GM12878 (cell line): ENCODE measurements around the gene DYNC1LI1. TPM values are rescaled to one million over a fixed set of nuclear protein-coding genes. Genes with fewer than 3 reads are reported as not detected.

Experiments
- ATAC-seq: fragments of 200-7000 bp; cut with Tn5 transposase; 3 replicates; pipeline ENCODE4 v1.9.1; 2020; ENCODE audit warnings: mild to moderate bottlenecking, moderate library complexity
- BruUV-seq: library from RNA; stranded (reverse); fragments of 400-500 nt; replicated peaks from 2 replicates; lab custom pipeline; 2021; lab: Mats Ljungman, UMichigan
- CTCF ChIA-PET: fragments of 300-600 bp; sonication (Branson Sonifier 250); formaldehyde crosslinking; extraction: SDS; loops from one replicate; lab custom pipeline; 2021; ENCODE audit warnings: inconsistent platforms; lab: Yijun Ruan, JAX
- POLR2A ChIA-PET: fragments of 350-600 bp; formaldehyde crosslinking; extraction: SDS; loops from one replicate; lab custom pipeline; 2021; ENCODE audit warnings: inconsistent platforms; lab: Charles Lee
- RAD21 ChIA-PET: fragments of 300-600 bp; sonication (Branson Sonifier 250); formaldehyde crosslinking; loops from one replicate; lab custom pipeline; 2023; ENCODE audit warnings: antibody characterized with exemption; ENCODE audit not compliant: unreplicated experiment; lab: Charles Lee
- SMC1A ChIA-PET: fragments of 300-600 bp; sonication (Branson Sonifier 250); formaldehyde crosslinking; loops from one replicate; lab custom pipeline; 2023; ENCODE audit not compliant: unreplicated experiment, uncharacterized antibody; lab: Charles Lee
- DNase-seq: peaks from one replicate; pipeline ENCODE4 v3.0.0-alpha.2; 2011; ENCODE audit warnings: low read depth, low spot score
- FAIRE-seq: peaks from 3 replicates; lab custom pipeline; 2011; peaks lifted over from hg19 to GRCh38; lab: Jason Lieb, UNC
- H2AFZ ChIP-seq: 2 replicates; pipeline ENCODE4 v1.6.0; 2011; ENCODE audit warnings: low read depth, low read length, control low read depth; ENCODE audit not compliant: control insufficient read depth
- H3K27ac ChIP-seq: 2 replicates; pipeline ENCODE4 v1.5.1; 2011; ENCODE audit warnings: control low read depth; ENCODE audit not compliant: control insufficient read depth, insufficient read depth
- H3K27me3 ChIP-seq, 2 experiments: replicated peaks in 1 of 2; 2 replicates each; pipeline versions ENCODE4 v1.6.0 to v1.6.1; 2011; ENCODE audit warnings: low read length in 1 of 2; ENCODE audit not compliant: control insufficient read depth in 2 of 2, insufficient read depth in 2 of 2
- H3K36me3 ChIP-seq, 2 experiments: 2 replicates each; pipeline ENCODE4 v1.5.1; 2011; ENCODE audit warnings: low read length in 1 of 2; ENCODE audit not compliant: control insufficient read depth in 2 of 2, insufficient read depth in 2 of 2
- H3K4me1 ChIP-seq: 2 replicates; pipeline ENCODE4 v1.6.1; 2011; ENCODE audit warnings: mild to moderate bottlenecking, low read length, moderate library complexity, mixed read lengths; ENCODE audit not compliant: control insufficient read depth, insufficient read depth
- H3K4me2 ChIP-seq: 2 replicates; pipeline ENCODE4 v1.6.0; 2011; ENCODE audit warnings: control low read depth; ENCODE audit not compliant: control insufficient read depth, insufficient read depth
- H3K4me3 ChIP-seq: fragments of 200-600 bp; sonication (generic); 2 replicates; pipeline ENCODE4 v1.5.1; 2016
- H3K79me2 ChIP-seq: 2 replicates; pipeline ENCODE4 v1.6.0; 2011; ENCODE audit warnings: low read length; ENCODE audit not compliant: control insufficient read depth, insufficient read depth
- H3K9ac ChIP-seq: 2 replicates; pipeline ENCODE4 v1.8.0; 2011; ENCODE audit warnings: low read length, control low read depth, mixed read lengths; ENCODE audit not compliant: control insufficient read depth, insufficient read depth
- H3K9me3 ChIP-seq: replicated peaks from 3 replicates; pipeline ENCODE4 v1.5.1; 2011; ENCODE audit warnings: mild to moderate bottlenecking, low read length; ENCODE audit not compliant: control insufficient read depth, insufficient read depth
- H4K20me1 ChIP-seq: 2 replicates; pipeline ENCODE4 v1.6.0; 2011; ENCODE audit not compliant: control insufficient read depth, insufficient read depth
- BHLHE40 ChIP-seq, 2 experiments: fragments of 450-650 bp in 1 of 2; IDR thresholded peaks; 2 replicates each; pipeline ENCODE4 v1.6.1; 2011 to 2017; ENCODE audit warnings: low read depth in 2 of 2, borderline replicate concordance in 1 of 2, improper control_type of control experiment in 1 of 2, low read length in 1 of 2, mild to moderate bottlenecking in 1 of 2
- CBX3 ChIP-seq: fragments of 200-600 bp; sonication (generic); IDR thresholded peaks from 2 replicates; pipeline ENCODE4 v1.6.1; 2016; ENCODE audit warnings: low read depth, borderline replicate concordance
- CEBPZ ChIP-seq: fragments of 150-350 bp; IDR thresholded peaks from 2 replicates; pipeline ENCODE4 v1.6.1; 2016; ENCODE audit warnings: low read depth, low read length
- DPF2 ChIP-seq: fragments of 450-650 bp; IDR thresholded peaks from 2 replicates; pipeline ENCODE4 v1.6.1; 2017; ENCODE audit warnings: mild to moderate bottlenecking
- EGR1 ChIP-seq, 2 experiments: IDR thresholded peaks; 1 replicate in 1 of 2; 2 replicates in 1 of 2; pipeline ENCODE4 v1.6.1; 2011 to 2012; ENCODE audit warnings: low read depth in 2 of 2, low read length in 2 of 2, borderline replicate concordance in 1 of 2, mild to moderate bottlenecking in 1 of 2, moderate library complexity in 1 of 2
- KAT2A ChIP-seq: conservative IDR thresholded peaks from 2 replicates; pipeline ENCODE4 v1.6.1; 2011; ENCODE audit warnings: low read depth, low read length; ENCODE audit not compliant: control insufficient read depth
- ZNF217 ChIP-seq: fragments of 450-650 bp; IDR thresholded peaks from 2 replicates; pipeline ENCODE4 v1.6.1; 2017; ENCODE audit warnings: antibody characterized with exemption, mild to moderate bottlenecking
- WGBS: methylation state at CpG from one replicate; pipeline ENCODE4 v1.1.6; 2016; ENCODE audit warnings: low lambda C conversion rate; ENCODE audit not compliant: insufficient replicate concordance, insufficient coverage; ENCODE audit errors: missing lambda C conversion rate; 5-methylcytosine and 5-hydroxymethylcytosine counted together
- in situ Hi-C: fragments of 300-500 bp; cut with MboI; formaldehyde crosslinking; loops from 9 replicates; pipeline ENCODE4 v1.14.3; 2018; ENCODE audit warnings: mixed read lengths
- intact Hi-C: fragments of 100-400 bp; cut with micrococcal nuclease; formaldehyde crosslinking; loops from one replicate; pipeline ENCODE4 v1.14.2; 2022; ENCODE audit not compliant: unreplicated experiment
- polyA plus RNA-seq, 11 experiments: library from polyadenylated mRNA; depleted of rRNA in 4 of 11; unstranded in 6 of 11; stranded (reverse) in 5 of 11; fragments of >200 nt; fragmentation: Nextera tagmentation in 4 of 11; fragmentation: Illumina TruSeq in 1 of 11; extraction: Ambion mirVana in 4 of 11; extraction: Trizol in 1 of 11; gene quantifications; 1 replicate in 1 of 11; 2 replicates in 10 of 11; pipeline versions ENCODE4 v1.2.1 to v1.2.3, GENCODE V29; 2011 to 2016; ENCODE audit warnings: inconsistent platforms in 2 of 11, missing spikeins in 2 of 11, low read depth in 1 of 11
- total RNA-seq, 4 experiments: library from RNA; depleted of rRNA in 3 of 4; stranded (reverse); fragments of >200 nt in 3 of 4; fragmentation: Illumina TruSeq in 1 of 4; extraction: Trizol in 1 of 4; gene quantifications; 2 replicates each; pipeline versions ENCODE4 v1.2.1 to v1.2.3, GENCODE V29; 2013 to 2021
- TF ChIP-seq, protein P1 (sequence below): fragments of 450-650 bp; IDR thresholded peaks from 2 replicates; pipeline ENCODE4 v1.6.1; 2018; ENCODE audit warnings: mild to moderate bottlenecking, low read depth, moderate library complexity; ENCODE audit not compliant: partially characterized antibody
- TF ChIP-seq, protein P2 (sequence below): fragments of 450-650 bp; IDR thresholded peaks from 2 replicates; pipeline ENCODE4 v1.6.1; 2017; ENCODE audit warnings: borderline replicate concordance

The DYNC1LI1 gene
- total and polyA plus RNA-seq, 10 of the 15 experiments (the other 5 are each of a cell fraction or from before 2014, with no cell fraction given), result 11.5 to 51.7 (median 32.0) TPM

DNA sequence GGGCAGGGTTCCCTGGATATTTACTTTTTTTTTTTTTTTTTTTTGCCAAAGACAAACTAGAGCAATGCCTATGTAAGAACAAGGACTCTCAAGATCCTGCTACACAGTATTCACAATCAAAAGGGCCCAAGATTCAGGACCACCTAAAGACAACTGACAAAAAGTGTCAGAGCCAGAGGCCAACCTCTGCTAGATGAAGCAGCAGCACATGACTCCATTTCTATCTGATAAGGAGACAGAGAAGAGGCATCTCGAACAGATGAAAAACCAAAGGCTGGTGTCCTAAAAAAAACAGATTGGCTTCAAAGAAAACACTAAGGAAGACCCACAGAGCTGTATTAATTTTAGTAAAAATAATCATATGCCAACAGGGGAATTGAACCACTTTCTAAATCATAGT lies 88.0 kb downstream of the DYNC1LI1 start (continued):
- TF ChIP-seq, protein P1, sequence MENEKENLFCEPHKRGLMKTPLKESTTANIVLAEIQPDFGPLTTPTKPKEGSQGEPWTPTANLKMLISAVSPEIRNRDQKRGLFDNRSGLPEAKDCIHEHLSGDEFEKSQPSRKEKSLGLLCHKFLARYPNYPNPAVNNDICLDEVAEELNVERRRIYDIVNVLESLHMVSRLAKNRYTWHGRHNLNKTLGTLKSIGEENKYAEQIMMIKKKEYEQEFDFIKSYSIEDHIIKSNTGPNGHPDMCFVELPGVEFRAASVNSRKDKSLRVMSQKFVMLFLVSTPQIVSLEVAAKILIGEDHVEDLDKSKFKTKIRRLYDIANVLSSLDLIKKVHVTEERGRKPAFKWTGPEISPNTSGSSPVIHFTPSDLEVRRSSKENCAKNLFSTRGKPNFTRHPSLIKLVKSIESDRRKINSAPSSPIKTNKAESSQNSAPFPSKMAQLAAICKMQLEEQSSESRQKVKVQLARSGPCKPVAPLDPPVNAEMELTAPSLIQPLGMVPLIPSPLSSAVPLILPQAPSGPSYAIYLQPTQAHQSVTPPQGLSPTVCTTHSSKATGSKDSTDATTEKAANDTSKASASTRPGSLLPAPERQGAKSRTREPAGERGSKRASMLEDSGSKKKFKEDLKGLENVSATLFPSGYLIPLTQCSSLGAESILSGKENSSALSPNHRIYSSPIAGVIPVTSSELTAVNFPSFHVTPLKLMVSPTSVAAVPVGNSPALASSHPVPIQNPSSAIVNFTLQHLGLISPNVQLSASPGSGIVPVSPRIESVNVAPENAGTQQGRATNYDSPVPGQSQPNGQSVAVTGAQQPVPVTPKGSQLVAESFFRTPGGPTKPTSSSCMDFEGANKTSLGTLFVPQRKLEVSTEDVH, result no peak
- TF ChIP-seq CEBPZ, result no peak

GRCh38 chr3:32481791-32482631 lies 88.6 kb downstream of the DYNC1LI1 start:
- in situ Hi-C loops, result no loop called here
- H3K27ac ChIP-seq, result no peak overlapping the region
- H4K20me1 ChIP-seq, result no peaks in the 10 kb centered on the region; the same call in 1 of the 2 replicates
- FAIRE-seq (no peak), DNase-seq (no peak), ATAC-seq (peak; percentile 28; the same call in 1 of the 3 replicates)
- ChIA-PET POLR2A (interaction anchor here (0.5 to 0.8 kb wide), 2 partner anchors 11 to 17 kb away, joined by 4 read pairs; no protein-coding TSS in a partner anchor), CTCF (interaction anchor here (1.2 to 1.8 kb wide), 2 partner anchors 12 to 14 kb away, joined by 3 to 4 read pairs; no protein-coding TSS in a partner anchor), RAD21 (interaction anchor here (1.1 kb wide), 1 partner anchor 25 kb away, joined by 3 read pairs; no protein-coding TSS in a partner anchor), SMC1A (interaction anchor here (0.8 to 1.9 kb wide), 8 partner anchors 9 to 206 kb away, joined by 3 to 8 read pairs (median 4); no protein-coding TSS in a partner anchor)
- H3K9ac ChIP-seq, result no peak overlapping the region
- BruUV-seq, result no TSS peak
- H2AFZ ChIP-seq, result no peak overlapping the region
- no peaks in the 10 kb centered on the region for H3K9me3 ChIP-seq
- no peaks in the 10 kb centered on the region for H3K4me1 ChIP-seq
- no peak overlapping the region for H3K4me2 ChIP-seq
- H3K79me2 ChIP-seq, result no peaks in the 10 kb centered on the region
- H3K36me3 ChIP-seq, result peaks cover 0 to 8% of the 10 kb centered on the region in 2 experiments; a peak in 1 of 4 replicates
- H3K4me3 ChIP-seq, result no peak overlapping the region
- intact Hi-C loops, result no loop called here
- 97% methylated on average over 3 of the region's 3 CpGs for WGBS
- H3K27me3 ChIP-seq, result no peaks in the 10 kb centered on the region
- no peak for TF ChIP-seq ZNF217
- TF ChIP-seq, protein P2, sequence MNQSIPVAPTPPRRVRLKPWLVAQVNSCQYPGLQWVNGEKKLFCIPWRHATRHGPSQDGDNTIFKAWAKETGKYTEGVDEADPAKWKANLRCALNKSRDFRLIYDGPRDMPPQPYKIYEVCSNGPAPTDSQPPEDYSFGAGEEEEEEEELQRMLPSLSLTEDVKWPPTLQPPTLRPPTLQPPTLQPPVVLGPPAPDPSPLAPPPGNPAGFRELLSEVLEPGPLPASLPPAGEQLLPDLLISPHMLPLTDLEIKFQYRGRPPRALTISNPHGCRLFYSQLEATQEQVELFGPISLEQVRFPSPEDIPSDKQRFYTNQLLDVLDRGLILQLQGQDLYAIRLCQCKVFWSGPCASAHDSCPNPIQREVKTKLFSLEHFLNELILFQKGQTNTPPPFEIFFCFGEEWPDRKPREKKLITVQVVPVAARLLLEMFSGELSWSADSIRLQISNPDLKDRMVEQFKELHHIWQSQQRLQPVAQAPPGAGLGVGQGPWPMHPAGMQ, result no peak
- no peak for TF ChIP-seq DPF2
- no peak for TF ChIP-seq CBX3
- no peak for TF ChIP-seq BHLHE40 (IDR thresholded peaks at IDR 0.05; ENCODE audit: borderline replicate concordance in 1 of 2, low read depth in 2 of 2, low read length in 1 of 2)
- no peak for TF ChIP-seq EGR1 (IDR thresholded peaks at IDR 0.05; ENCODE audit: borderline replicate concordance in 1 of 2, low read depth in 2 of 2, low read length in 2 of 2)
- no peak for TF ChIP-seq KAT2A
